Common myeloid progenitor, CD34-positive (primary cell): Measurements from ENCODE around the gene DAPK3.
"Not testable (repeated sequence)": the region's sequence is repeated elsewhere in the genome, so short reads cannot be mapped to it uniquely, and the experiment has no call there.

Experiments used
- CTCF ChIA-PET: fragments of 350-600 bp; sonication (Branson Sonifier 250); formaldehyde crosslinking; loops from one replicate; lab custom pipeline; 2021; ENCODE audit warnings: antibody characterized with exemption; lab: Charles Lee
- POLR2A ChIA-PET: fragments of 350-600 bp; sonication (Branson Sonifier 250); formaldehyde crosslinking; loops from one replicate; lab custom pipeline; 2021; ENCODE audit warnings: antibody characterized with exemption; lab: Charles Lee
- DNase-seq, 3 donors: peaks; one replicate each; pipeline versions ENCODE4 v3.0.0 to v3.0.0-alpha.2; 2013
- H3K27ac ChIP-seq, 2 experiments: 1 replicate in 1 of 2; 2 replicates in 1 of 2; pipeline ENCODE4 v1.7.0; 2013; ENCODE audit warnings: inconsistent platforms in 2 of 2, low read length in 2 of 2, mild to moderate bottlenecking in 2 of 2, low read depth in 1 of 2, moderate library complexity in 1 of 2; ENCODE audit not compliant: severe bottlenecking in 2 of 2, insufficient read depth in 1 of 2, poor library complexity in 1 of 2
- H3K27me3 ChIP-seq, 5 experiments: replicated peaks in 2 of 5; 1 replicate in 3 of 5; 2 replicates in 2 of 5; pipeline versions ENCODE4 v1.6.1 to v1.7.0; 2013; ENCODE audit warnings: low read length in 4 of 5, mild to moderate bottlenecking in 2 of 5, moderate library complexity in 2 of 5, inconsistent platforms in 1 of 5; ENCODE audit not compliant: insufficient read depth in 5 of 5, control insufficient read depth in 4 of 5
- H3K36me3 ChIP-seq, 4 experiments: 1 replicate in 2 of 4; 2 replicates in 2 of 4; pipeline versions ENCODE4 v1.6.1 to v1.7.0; 2013; ENCODE audit warnings: low read length in 3 of 4, control low read depth in 1 of 4, mild to moderate bottlenecking in 1 of 4; ENCODE audit not compliant: control insufficient read depth in 4 of 4, insufficient read depth in 4 of 4
- H3K4me1 ChIP-seq, 4 experiments: 1 replicate in 3 of 4; 2 replicates in 1 of 4; pipeline versions ENCODE4 v1.6.1 to v1.7.1; 2013; ENCODE audit warnings: low read length in 3 of 4, mild to moderate bottlenecking in 3 of 4, control low read depth in 1 of 4, inconsistent platforms in 1 of 4, moderate library complexity in 1 of 4; ENCODE audit not compliant: control insufficient read depth in 4 of 4, insufficient read depth in 4 of 4; ENCODE audit errors: control extremely low read depth in 1 of 4
- H3K4me3 ChIP-seq, 7 experiments: 1 replicate in 4 of 7; 2 replicates in 3 of 7; pipeline versions ENCODE4 v1.5.1 to v1.7.0; 2013; ENCODE audit warnings: mild to moderate bottlenecking in 7 of 7, low read length in 6 of 7, moderate library complexity in 6 of 7, inconsistent platforms in 2 of 7, low read depth in 2 of 7, control low read depth in 1 of 7; ENCODE audit not compliant: insufficient read depth in 4 of 7, control insufficient read depth in 1 of 7; ENCODE audit errors: extremely low read depth in 1 of 7
- H3K9me3 ChIP-seq, 5 experiments: 1 replicate in 4 of 5; 2 replicates in 1 of 5; pipeline versions ENCODE4 v1.6.1 to v1.7.1; 2013; ENCODE audit warnings: low read length in 4 of 5, mild to moderate bottlenecking in 2 of 5, inconsistent platforms in 1 of 5, low read depth in 1 of 5, moderate library complexity in 1 of 5; ENCODE audit not compliant: control insufficient read depth in 4 of 5, insufficient read depth in 2 of 5; ENCODE audit errors: control extremely low read depth in 1 of 5
- WGBS: methylation state at CpG from one replicate; pipeline ENCODE4 v1.1.5; 2013; ENCODE audit not compliant: insufficient coverage; 5-methylcytosine and 5-hydroxymethylcytosine counted together

Gene DAPK3

DNA sequence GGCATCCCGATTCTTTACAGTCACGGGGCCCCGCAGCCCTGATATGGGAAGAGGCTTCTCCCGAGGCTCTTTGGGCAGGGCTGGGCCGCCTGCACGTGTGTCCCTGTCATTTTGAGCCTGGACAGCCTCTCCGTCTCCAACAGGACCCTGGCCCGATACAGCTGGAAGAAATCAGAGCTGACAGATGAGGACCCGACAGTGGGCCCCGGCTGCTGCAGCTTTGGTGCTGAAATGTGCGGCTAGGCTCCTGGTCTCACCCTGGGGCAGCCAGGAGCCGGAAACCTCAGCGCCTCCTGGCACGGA lies 39.9 kb upstream of the DAPK3 start:
- no peak for DNase-seq
- peaks cover 9 to 45% (median 36%) of the 10 kb centered on the region in 4 experiments for H3K4me1 ChIP-seq
- 98% methylated on average over 14 of the region's 14 CpGs for WGBS
- H3K9me3 ChIP-seq, result no peaks in the 10 kb centered on the region
- no peak overlapping the region for H3K27ac ChIP-seq
- POLR2A ChIA-PET, result no interaction called here
- peaks cover 2 to 38% (median 18%) of the 10 kb centered on the region in 4 experiments for H3K36me3 ChIP-seq
- CTCF ChIA-PET, result no interaction called here
- H3K27me3 ChIP-seq, result no peaks in the 10 kb centered on the region
- H3K4me3 ChIP-seq, result no peak overlapping the region

DNA sequence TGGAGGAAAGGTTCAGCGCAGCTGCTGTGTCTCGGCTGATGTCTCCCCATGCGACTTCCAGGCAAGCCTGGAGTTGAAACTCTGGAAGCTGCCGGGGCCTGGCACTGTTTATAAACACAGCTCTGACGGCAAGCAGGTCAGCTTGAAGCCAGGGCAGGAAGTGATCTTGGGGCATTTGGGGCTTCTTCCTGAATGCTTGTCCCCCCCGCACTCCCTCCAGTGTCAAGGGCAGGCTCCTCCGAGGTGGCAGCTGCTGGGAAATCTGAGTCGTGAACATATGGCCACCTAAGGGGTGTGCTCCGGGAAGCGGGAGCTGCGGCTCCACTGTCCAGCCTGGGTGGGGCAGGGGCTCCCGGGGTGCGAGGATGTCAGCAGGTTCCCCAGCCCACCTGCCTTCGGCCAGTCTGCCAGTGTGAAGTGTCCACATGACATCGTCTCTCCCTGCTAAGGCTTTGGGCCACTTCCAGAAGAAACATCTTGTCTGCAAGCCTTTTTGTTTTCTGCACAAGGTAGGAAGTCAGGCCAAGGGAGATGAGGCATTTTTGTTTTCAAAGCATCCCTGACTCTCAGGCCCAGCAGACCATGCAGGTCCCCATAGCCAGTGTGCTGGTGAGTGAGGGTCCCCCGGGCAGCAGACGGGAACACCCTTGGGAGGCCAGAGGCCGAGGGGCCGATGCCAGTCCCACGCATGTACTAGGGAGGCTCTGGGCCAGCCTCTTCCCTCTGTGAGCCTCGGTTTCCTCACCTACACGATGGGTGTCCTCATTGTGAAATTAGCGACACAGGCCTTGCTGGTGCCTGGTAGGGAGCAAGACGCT lies 39.3 kb upstream of the DAPK3 start:
- ChIA-PET CTCF (interaction anchor here (1.2 kb wide), 1 partner anchor 11 kb away, joined by 4 read pairs; no protein-coding TSS in a partner anchor), POLR2A (no interaction called here)

DNA sequence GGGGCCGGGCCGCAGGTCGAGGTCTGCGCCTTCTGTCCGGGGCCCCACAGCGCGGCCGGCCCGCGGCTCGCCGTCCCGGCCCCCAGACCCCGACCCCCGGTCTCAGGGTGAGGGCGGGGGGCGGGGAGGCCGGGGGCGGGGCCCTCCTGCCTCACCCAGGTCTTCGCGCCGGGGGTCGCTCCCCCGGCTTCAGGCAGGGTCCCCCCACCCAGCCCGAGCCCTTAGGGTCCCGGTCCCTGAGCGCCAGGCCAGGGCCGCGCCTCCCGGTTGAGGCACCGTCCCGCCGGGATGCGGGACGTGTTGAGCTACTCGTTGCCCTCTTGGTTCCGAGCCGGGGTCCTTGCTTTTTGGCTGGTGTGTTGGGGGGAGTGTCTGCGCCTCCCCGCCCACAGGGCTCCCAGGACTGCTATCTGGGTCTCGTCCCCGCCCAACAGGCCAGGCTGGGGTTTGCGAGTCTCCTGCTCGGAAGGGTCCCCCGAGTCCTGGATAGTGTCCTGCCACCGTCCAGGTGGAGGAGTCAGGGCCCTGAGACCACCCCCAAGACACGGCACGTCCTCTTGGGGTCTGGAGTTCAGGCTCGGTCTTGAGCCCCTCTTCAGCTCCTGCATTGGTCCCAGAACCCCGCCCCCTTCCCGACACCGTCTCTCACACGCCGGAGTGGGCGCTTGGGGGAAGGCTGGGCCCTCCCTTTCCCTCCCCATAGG lies 37.1 kb upstream of the DAPK3 start:
- Histone ChIP-seq H3K27ac (peak overlapping the region in 1 of 2 experiments; percentile 82), H3K4me1 (peaks cover 9 to 25% (median 17%) of the 10 kb centered on the region in 4 experiments), H3K9me3 (no peaks in the 10 kb centered on the region), H3K36me3 (peaks cover 0 to 24% (median 8%) of the 10 kb centered on the region in 4 experiments), H3K27me3 (no peaks in the 10 kb centered on the region), H3K4me3 (peak overlapping the region; percentile 82 to 96 (median 89))
- peak in 2 of 3 donors; percentile 21 to 25 for DNase-seq
- under 1% methylated on average over 26 of the region's 55 CpGs for WGBS
- ChIA-PET CTCF (interaction anchor here (1.5 to 2.2 kb wide), 2 partner anchors 20 to 193 kb away, joined by 4 to 12 read pairs; no protein-coding TSS in a partner anchor), POLR2A (interaction anchor here (1.2 to 1.4 kb wide), 2 partner anchors 23 to 131 kb away, joined by 3 to 8 read pairs; partner anchors contain the start of gene EEF2)

More for the DNA sequence above, 39.3 kb upstream of the DAPK3 start:
- no peaks in the 10 kb centered on the region for H3K27me3 ChIP-seq
- H3K9me3 ChIP-seq, result no peaks in the 10 kb centered on the region
- H3K4me1 ChIP-seq, result peaks cover 9 to 39% (median 31%) of the 10 kb centered on the region in 4 experiments
- DNase-seq, result no peak
- WGBS, result 96% methylated on average over 23 of the region's 24 CpGs
- no peak overlapping the region for H3K27ac ChIP-seq
- no peak overlapping the region for H3K4me3 ChIP-seq
- peaks cover 2 to 38% (median 18%) of the 10 kb centered on the region in 4 experiments for H3K36me3 ChIP-seq

DNA sequence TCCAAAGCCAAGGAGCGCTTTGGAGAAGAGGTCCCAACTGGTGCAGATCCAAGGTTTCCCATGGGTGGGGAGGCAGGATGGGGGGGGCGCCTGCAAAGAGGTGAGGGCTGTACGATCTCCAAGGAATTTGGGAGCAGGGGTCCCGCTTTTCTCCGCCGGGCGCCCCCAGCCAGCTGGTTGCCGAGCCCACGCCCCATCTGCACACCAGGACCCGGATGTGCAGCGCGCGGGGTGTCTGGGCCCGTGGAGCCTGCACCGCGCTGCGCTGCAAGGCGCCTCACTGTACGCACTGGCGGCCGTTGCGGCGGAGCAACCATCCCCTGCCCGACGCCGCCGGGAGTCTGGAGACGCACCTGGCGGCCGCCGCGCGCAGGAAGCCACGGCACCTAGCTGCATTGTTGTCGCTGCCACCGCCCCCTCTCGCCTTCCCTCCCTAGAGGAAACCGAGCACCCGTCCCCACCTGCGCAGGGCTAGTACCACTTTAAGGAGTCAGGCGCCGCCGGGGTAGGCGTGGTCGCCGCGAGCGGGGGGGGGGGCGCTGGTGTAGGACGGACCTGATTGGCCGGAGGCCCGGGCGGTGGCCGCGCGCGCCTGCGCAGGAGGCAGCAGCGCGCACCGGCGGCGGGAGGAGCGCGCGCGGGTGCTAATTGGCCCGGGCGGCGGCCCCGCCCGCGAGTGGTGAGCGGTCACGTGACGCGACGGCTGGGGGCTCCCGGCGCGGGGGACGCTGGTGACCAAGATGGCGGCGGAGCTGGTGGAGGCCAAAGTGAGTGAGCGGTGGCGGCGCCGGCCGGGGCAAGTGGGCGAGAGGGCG lies 36.3 kb upstream of the DAPK3 start, which contains the start of gene PIAS4:
Gene PIAS4, plus strand, starts transcription at position 716 of the 815 bp plus-strand sequence. Its CDS starts 25 bp downstream, at position 741.
- Histone ChIP-seq H3K27ac (peak within 1 kb of the TSS; percentile 15 to 82), H3K9me3 (no peaks in the 10 kb centered on the region), H3K27me3 (no peaks in the 10 kb centered on the region), H3K4me1 (peaks cover 9 to 25% (median 17%) of the 10 kb centered on the region in 4 experiments), H3K36me3 (peaks cover 0 to 16% (median 6%) of the 10 kb centered on the region in 4 experiments), H3K4me3 (peak within 1 kb of the TSS; percentile 82 to 96 (median 89))
- DNase-seq, result peak; percentile 93 to 97 (median 97)
- 0% methylated on average over 70 of the region's 91 CpGs for WGBS
- ChIA-PET POLR2A (interaction anchor here (0.7 to 1.4 kb wide), 3 partner anchors 22 to 516 kb away, joined by 3 to 8 read pairs (median 3); partner anchors contain the start of gene EEF2), CTCF (interaction anchor here (0.6 to 2.2 kb wide), 2 partner anchors 19 to 22 kb away, joined by 3 to 12 read pairs; partner anchors contain the start of gene EEF2)

DNA sequence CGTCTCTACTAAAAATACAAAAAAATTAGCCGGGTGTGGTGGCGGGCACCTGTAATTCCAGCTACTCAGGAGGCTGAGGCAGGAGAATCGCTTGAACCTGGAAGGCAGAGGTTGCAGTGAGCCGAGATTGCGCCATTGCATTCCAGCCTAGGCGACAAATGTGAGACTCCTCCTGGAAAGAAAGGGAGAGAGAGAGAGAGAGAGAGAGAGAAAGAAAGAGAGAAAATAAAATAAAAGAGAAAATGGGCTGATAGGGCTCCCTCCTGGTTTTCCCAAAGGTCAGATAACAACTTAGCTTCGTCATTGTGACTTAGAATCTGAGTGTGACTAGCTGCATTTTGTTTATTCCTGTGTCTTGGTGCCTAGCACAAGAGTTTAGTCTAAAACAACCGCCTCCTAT lies 34.5 kb upstream of the DAPK3 start:
- H3K27ac ChIP-seq, POLR2A ChIA-PET, H3K36me3 ChIP-seq, H3K9me3 ChIP-seq, H3K27me3 ChIP-seq, H3K4me3 ChIP-seq, DNase-seq: not testable (repeated sequence)
- CTCF ChIA-PET, result interaction anchor here (0.8 to 1.3 kb wide), 2 partner anchors 9 kb away, joined by 3 to 4 read pairs; no protein-coding TSS in a partner anchor
- WGBS, result 97% methylated on average over 7 of the region's 9 CpGs
- peaks cover 9 to 22% (median 15%) of the 10 kb centered on the region in 4 experiments for H3K4me1 ChIP-seq

DNA sequence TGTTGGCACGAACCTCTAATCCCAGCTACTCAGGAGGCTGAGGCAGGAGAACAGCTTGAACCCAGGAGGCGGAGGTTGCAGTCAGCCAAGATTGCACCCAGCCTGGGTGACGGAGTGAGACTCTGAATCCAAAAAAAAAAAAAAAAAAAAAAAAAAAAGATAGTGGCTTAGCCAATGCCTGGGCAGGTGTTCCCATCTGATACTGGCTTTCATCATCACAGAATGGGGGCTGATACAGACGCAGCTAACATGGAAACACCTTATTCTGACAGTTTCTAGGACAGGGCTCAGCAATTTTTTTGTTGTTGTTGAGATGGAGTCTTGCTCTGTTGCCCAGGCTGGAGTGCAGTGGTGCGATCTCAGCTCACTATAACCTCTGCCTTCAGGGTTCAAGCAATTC lies 29.9 kb upstream of the DAPK3 start:
- 97% methylated on average over 5 of the region's 5 CpGs for whole genome bisulfite sequencing
- POLR2A ChIA-PET, result interaction anchor here (0.6 kb wide), 1 partner anchor 280 kb away, joined by 3 read pairs; no protein-coding TSS in a partner anchor
- CTCF ChIA-PET, result interaction anchor here (1.0 to 1.8 kb wide), 3 partner anchors 10 to 152 kb away, joined by 3 to 5 read pairs (median 3); no protein-coding TSS in a partner anchor

More for the DNA sequence above, 29.9 kb upstream of the DAPK3 start:
- not testable (repeated sequence) for DNase-seq, H3K4me1 ChIP-seq, H3K27me3 ChIP-seq, H3K9me3 ChIP-seq, H3K36me3 ChIP-seq, H3K27ac ChIP-seq, H3K4me3 ChIP-seq
